ENCODE data around the gene RALGPS1.
"Not testable (repeated sequence)": the region's sequence is repeated elsewhere in the genome, so short reads cannot be mapped to it uniquely, and the experiment has no call there.

Gene RALGPS1

DNA sequence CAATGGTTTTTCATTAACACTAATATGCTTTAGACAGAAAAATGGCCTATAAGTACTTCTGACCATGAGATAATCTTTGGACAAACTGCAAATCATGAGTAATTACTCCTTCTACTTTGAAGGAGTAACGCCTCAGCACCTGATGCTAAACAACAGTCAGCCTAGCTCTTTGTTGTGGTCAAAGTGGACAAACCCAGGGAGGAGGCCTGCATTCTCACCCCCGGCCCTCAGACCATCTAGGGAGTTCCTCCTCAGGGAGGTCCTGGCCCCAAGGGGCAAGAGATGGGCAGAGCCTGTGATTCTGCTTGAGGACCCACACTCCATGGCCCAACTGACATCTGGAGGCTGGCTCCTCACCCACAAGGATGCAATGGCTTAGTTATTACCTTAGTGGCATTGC lies 256.1 kb downstream of the RALGPS1 start:
- H3K4me2 ChIP-seq (ENCODE audit: low read length) = no peak overlapping the region
- no peaks in the 10 kb centered on the region for H3K36me3 ChIP-seq (ENCODE audit: control insufficient read depth, insufficient read depth, low read length)
- H3K4me3 ChIP-seq (ENCODE audit: low read depth, low read length) = no peak overlapping the region
- H3K9ac ChIP-seq = no peak overlapping the region
- H2AFZ ChIP-seq = no peak overlapping the region
- no peaks in the 10 kb centered on the region for H3K79me2 ChIP-seq
- H3K27me3 ChIP-seq (ENCODE audit: control insufficient read depth, insufficient read depth, low read length) = no peaks in the 10 kb centered on the region
- no peaks in the 10 kb centered on the region for H3K4me1 ChIP-seq
- TF ChIP-seq, protein P1, sequence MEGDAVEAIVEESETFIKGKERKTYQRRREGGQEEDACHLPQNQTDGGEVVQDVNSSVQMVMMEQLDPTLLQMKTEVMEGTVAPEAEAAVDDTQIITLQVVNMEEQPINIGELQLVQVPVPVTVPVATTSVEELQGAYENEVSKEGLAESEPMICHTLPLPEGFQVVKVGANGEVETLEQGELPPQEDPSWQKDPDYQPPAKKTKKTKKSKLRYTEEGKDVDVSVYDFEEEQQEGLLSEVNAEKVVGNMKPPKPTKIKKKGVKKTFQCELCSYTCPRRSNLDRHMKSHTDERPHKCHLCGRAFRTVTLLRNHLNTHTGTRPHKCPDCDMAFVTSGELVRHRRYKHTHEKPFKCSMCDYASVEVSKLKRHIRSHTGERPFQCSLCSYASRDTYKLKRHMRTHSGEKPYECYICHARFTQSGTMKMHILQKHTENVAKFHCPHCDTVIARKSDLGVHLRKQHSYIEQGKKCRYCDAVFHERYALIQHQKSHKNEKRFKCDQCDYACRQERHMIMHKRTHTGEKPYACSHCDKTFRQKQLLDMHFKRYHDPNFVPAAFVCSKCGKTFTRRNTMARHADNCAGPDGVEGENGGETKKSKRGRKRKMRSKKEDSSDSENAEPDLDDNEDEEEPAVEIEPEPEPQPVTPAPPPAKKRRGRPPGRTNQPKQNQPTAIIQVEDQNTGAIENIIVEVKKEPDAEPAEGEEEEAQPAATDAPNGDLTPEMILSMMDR (IDR thresholded peaks at IDR 0.05) = no peak
- no peak overlapping the region for H3K27ac ChIP-seq
- no peaks in the 10 kb centered on the region for H3K9me3 ChIP-seq (ENCODE audit: control insufficient read depth, low read length)

DNA sequence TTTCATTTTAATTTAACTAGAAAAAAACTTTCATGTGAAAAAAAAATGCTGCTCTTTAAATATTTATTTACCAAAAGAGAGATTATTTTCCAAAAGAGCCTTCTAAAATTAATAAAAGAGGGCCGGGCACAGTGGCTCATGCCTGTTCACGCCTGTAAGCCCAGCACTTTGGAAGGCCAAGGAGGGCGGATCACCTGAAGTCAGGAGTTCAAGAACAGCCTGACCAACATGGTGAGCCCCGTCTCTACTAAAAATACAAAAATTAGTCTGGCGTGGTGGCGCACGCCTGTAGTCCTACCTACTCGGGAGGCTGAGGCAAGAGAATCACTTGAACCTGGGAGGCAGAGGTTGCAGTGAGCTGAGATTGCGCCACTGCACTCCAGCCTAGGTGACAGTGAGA lies 256.8 kb downstream of the RALGPS1 start:
- H3K9me3 ChIP-seq (ENCODE audit: control insufficient read depth, low read length); H2AFZ ChIP-seq; H3K9ac ChIP-seq; H3K79me2 ChIP-seq; H3K4me2 ChIP-seq (ENCODE audit: low read length); H3K27ac ChIP-seq; H3K4me1 ChIP-seq; H3K4me3 ChIP-seq (ENCODE audit: low read depth, low read length); H3K36me3 ChIP-seq (ENCODE audit: control insufficient read depth, insufficient read depth, low read length); H3K27me3 ChIP-seq (ENCODE audit: control insufficient read depth, insufficient read depth, low read length): not testable (repeated sequence)

DNA sequence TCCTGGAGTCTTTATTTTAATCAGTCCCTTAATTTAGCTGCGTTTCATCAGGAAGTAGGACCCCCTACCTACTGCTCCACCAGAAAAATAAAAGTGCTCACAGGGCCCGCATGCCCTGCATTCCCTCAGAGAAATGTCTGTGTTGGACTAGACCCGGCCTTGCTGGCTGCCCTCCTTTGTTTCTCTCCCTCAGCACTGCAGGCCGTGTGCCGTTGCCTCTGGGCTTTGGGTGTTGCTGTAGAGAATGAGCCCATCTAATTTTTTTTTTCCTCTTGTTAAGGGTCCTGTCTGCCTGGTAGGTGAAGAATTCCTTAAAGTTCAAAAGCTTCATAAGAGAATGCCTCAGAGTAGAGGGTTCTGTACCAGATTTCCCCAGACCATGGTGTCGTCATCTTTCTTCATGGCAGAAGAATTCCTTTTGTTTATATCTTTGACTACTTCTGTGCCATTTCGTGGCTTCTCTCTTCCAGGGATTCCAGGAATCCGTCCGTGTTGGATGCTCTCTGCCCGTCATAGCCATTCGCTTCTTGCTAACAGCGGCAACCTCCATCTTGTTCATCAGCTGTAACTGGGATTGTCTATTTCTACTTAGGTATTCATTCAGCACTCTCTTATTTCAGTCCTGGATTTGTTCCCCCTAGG lies 257.6 kb downstream of the RALGPS1 start:
- H2AFZ ChIP-seq = no peak overlapping the region
- no peaks in the 10 kb centered on the region for H3K79me2 ChIP-seq
- H3K36me3 ChIP-seq (ENCODE audit: control insufficient read depth, insufficient read depth, low read length) = no peaks in the 10 kb centered on the region
- TF ChIP-seq, protein P1 (IDR thresholded peaks at IDR 0.05) = no peak
- H3K9ac ChIP-seq = no peak overlapping the region
- no peak overlapping the region for H3K4me2 ChIP-seq (ENCODE audit: low read length)
- H3K4me3 ChIP-seq (ENCODE audit: low read depth, low read length) = no peak overlapping the region
- no peak overlapping the region for H3K27ac ChIP-seq
- no peaks in the 10 kb centered on the region for H3K4me1 ChIP-seq
- no peaks in the 10 kb centered on the region for H3K27me3 ChIP-seq (ENCODE audit: control insufficient read depth, insufficient read depth, low read length)
- H3K9me3 ChIP-seq (ENCODE audit: control insufficient read depth, low read length) = no peaks in the 10 kb centered on the region

DNA sequence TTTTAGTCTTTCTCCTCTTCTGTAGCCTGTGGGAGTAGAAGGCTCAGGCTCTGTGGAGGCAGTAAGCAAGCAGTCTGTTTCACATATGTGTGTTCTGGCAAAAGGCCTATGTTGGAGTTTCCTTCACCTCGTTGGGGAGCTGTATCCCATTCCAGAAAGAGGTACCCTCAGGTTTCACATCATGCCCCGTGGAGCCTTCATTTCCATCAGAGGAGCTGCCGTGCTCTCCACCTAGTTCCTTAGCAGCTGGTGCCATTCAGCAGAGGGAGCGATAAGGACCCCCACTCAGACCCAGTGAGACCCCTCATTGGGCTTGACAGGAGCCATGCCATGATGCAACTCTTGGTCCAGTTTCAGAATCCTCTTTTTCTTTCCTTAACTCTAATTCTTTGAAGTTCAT lies 258.5 kb downstream of the RALGPS1 start:
- Histone ChIP-seq H3K9me3 (ENCODE audit: control insufficient read depth, low read length) (no peaks in the 10 kb centered on the region), H3K4me1 (no peaks in the 10 kb centered on the region), H3K36me3 (ENCODE audit: control insufficient read depth, insufficient read depth, low read length) (no peaks in the 10 kb centered on the region), H3K79me2 (no peaks in the 10 kb centered on the region), H3K4me2 (ENCODE audit: low read length) (no peak overlapping the region), H3K9ac (no peak overlapping the region), H3K27me3 (ENCODE audit: control insufficient read depth, insufficient read depth, low read length) (no peaks in the 10 kb centered on the region), H3K27ac (no peak overlapping the region), H2AFZ (no peak overlapping the region), H3K4me3 (ENCODE audit: low read depth, low read length) (no peak overlapping the region)
- TF ChIP-seq, protein P1 (IDR thresholded peaks at IDR 0.05) = no peak

DNA sequence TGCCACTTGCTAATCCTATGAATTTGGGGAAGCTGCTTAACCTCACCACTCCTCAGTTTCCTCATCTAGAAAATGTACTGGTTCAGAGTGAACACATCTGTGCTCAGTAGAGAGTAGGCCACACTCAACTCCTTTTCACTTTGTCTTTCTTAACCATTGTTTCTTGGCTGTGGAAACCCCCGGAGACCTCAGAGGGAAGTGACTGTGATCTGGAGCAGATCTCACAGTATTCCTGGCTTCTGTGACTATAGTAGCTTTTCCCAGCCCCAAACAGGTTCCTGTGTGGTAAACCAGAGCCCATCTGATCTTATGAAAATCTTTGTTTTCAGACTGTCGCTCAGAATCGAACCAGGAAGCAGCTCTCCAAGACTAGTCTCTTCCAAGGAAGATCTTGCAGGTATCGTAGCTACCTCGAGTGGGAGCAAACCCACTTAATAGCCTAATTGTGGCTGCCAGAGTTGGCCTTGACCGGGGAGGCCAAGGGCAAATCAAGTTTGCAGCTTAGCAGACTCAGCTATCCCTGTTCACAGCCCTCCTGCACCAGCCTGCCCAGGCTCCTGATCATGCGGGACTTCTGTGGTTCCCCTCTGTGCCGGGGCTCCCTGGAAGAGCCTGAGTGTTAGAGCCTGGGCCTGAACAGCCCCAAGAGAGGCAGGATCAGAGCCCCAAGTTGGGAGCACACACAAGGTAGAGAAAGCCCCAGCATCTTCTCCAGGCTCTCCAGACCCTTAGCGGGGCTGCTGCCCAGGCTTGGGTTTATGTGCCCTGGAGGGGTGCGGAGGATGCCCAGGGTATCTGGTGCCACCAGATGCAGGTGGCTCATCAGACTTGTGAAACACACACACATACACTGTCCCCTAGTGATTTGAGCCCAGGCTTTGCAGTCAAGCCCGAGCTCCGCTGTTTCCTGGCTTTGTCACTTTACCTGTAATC lies 260.1 kb downstream of the RALGPS1 start:
- H3K27ac ChIP-seq = no peak overlapping the region
- no peaks in the 10 kb centered on the region for H3K27me3 ChIP-seq (ENCODE audit: control insufficient read depth, insufficient read depth, low read length)
- no peak overlapping the region for H3K4me3 ChIP-seq (ENCODE audit: low read depth, low read length)
- H2AFZ ChIP-seq = no peak overlapping the region
- no peak overlapping the region for H3K4me2 ChIP-seq (ENCODE audit: low read length)
- TF ChIP-seq, protein P1 (IDR thresholded peaks at IDR 0.05) = no peak
- H3K4me1 ChIP-seq = peaks cover 7% of the 10 kb centered on the region
- H3K9ac ChIP-seq = no peak overlapping the region
- H3K79me2 ChIP-seq = no peaks in the 10 kb centered on the region
- H3K9me3 ChIP-seq (ENCODE audit: control insufficient read depth, low read length) = no peaks in the 10 kb centered on the region
- H3K36me3 ChIP-seq (ENCODE audit: control insufficient read depth, insufficient read depth, low read length) = no peaks in the 10 kb centered on the region

All from parathyroid adenoma (tissue), 2 donors.